Limb (tissue), 2 donors: Measurements from ENCODE around the gene ATP8B3.

Experiments
- DNase-seq, 2 donors: peaks; one replicate each; pipeline ENCODE4 v3.0.0-alpha.2; 2016; ENCODE audit errors: extremely low spot score in 2 of 2

ATP8B3 gene

DNA sequence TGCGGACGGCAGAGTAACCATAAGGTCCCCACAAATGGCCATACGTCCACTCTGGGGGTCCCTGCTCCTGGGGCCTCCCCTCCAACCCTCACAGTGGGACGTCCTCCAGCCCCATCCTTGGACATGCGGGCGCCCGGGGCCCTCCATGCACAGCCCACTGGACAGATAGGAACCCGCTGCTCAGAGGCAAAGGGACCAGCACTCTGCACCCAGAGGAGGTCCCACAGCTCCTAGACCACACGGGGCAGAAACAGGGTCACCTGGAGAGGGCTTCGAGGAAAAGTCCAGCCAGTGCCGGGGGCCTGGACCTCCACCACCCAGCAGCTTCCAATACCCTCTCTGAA lies 25.1 kb upstream of the ATP8B3 start:
- DNase-seq, result no peak

DNA sequence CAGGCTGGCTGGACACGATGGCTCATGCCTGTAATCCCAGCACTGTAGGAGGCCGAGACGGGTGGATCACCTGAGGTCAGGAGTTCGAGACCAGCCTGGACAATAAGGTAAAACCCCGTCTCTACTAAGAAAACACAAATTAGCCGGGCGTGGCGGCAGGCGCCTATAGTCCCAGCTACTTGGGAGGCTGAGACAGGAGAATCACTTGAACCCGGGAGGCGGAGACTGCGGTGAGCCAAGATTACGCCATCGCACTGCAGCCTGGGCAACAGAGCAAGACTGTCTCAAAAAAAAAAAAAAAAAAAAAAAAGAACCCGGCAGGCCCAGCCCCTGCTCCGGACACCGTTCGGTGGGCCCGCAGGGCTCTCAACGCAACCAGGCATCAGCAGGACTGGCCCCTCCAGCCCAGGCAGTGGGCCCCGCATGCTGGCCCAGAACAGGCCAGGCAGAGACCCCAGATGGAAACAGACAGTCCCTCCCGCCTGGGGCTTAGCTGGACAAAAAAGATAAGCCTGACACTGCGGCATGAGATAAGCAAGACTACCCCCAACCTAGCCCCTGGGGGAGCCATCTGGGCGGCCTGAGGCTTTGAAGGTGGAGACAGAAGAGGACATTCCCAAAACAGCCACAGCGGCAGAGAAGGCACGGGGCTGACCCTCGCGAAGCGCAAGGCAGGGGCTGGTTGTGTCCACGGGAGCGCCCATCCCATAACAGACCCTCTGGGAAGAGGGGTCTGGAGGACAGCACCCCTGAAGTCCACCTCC lies 24.6 kb upstream of the ATP8B3 start:
- DNase-seq, result no peak

DNA sequence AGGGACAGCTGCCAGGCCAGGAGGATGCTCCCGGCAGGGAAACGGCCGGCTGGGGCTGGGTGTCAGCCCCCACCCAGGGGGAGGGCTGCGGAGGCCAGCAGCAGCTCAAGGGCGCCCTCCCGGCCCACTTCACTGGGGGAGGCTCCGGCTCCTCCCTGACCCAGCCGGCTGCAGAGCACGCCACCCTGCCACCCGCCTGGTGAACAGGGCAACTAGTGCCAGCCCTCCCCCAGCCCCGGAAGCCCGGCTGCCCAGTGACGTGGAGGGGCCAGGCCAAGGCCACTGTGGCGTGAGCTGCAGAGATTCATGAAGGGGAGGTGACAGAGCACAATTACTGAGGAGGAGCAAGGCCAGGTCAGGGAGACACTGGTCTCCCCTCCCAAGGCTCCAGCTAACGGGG lies 21.5 kb upstream of the ATP8B3 start:
- no peak for DNase-seq

DNA sequence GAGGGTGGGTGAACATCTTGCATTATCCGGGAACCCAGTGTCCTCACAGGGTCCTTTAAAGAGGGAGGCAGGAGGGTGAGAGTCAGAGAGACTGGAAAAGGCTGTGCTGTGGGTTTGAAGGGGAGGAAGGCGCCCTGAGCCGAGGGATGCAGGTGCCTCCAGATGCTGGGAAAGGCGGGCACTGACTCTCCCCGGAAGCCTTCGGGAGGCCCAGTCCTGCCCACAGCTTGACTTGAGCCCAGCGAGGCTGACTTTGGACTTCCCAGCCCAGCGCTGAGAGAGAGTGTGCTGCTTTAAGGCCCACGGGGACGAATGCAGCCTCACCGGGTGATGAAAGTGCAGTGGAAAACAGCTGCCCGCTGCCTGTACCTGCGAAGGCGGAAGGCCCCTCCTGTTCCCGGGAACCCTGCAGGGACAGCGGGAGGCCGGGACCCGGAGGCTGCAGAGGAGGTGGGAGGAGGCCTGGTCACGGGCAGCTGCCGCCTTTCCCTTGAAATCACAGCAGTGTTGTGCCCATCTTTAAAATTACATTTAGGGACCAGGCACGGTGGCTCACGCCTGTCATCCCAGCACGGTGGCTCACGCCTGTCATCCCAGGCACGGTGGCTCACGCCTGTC lies 20.1 kb upstream of the ATP8B3 start:
- DNase-seq, result no peak

DNA sequence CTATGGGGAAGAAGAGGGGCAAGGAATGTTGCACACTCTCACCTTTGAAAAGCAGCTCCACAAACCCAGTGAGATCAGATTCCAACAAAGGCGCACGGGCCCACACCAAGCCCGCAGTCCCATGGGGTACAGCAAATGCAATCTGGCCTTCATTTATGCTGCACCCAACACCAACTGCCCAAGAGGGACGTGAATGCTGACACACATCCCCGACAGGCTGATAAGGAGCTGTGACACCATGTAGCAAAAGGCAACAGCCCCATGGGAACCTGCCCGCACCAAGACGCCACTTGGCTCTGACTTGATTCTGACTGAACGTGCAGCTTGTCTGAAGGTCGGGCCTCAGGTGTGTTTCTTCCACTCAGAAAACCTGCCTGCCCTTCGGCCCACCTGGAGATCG lies 18.9 kb upstream of the ATP8B3 start:
- DNase-seq, result no peak

DNA sequence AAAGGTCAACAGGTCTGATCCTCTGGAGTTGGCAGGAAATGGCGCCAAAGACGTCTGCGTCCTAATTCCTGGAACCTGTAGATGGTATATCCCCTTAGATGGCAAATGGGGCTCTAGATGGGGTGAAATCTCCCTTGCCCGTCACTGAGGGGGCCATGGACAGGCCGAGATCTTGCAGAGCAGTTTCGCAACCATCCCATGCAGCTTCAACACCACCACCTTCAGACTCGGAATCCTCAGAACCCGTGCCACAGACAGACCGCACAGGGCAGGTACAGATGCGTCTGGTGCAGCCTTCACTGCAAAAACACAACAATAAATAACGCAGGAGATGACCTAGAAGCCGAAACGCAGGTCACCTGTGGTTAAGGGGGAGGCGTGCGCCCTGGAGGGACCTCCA lies 18.5 kb upstream of the ATP8B3 start:
- DNase-seq, result no peak

DNA sequence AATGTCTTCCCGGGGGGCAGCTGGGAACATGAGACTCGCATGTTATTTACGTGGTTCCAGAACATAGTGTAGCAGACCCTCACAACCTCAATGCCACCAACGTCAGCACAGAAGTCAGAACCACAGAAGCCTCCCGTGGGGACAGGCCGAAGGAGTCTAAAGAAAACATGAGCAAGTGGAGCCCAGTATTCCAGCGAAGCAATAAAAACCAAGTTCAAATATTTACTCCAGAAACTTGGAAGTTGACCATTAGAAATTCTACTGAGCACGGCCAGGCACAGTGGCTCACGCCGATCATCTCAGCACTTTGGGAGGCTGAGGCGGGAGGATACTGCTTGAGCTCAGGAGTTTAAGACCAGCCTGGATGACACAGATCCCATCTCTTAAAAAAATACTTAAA lies 17.9 kb upstream of the ATP8B3 start:
- no peak for DNase-seq

DNA sequence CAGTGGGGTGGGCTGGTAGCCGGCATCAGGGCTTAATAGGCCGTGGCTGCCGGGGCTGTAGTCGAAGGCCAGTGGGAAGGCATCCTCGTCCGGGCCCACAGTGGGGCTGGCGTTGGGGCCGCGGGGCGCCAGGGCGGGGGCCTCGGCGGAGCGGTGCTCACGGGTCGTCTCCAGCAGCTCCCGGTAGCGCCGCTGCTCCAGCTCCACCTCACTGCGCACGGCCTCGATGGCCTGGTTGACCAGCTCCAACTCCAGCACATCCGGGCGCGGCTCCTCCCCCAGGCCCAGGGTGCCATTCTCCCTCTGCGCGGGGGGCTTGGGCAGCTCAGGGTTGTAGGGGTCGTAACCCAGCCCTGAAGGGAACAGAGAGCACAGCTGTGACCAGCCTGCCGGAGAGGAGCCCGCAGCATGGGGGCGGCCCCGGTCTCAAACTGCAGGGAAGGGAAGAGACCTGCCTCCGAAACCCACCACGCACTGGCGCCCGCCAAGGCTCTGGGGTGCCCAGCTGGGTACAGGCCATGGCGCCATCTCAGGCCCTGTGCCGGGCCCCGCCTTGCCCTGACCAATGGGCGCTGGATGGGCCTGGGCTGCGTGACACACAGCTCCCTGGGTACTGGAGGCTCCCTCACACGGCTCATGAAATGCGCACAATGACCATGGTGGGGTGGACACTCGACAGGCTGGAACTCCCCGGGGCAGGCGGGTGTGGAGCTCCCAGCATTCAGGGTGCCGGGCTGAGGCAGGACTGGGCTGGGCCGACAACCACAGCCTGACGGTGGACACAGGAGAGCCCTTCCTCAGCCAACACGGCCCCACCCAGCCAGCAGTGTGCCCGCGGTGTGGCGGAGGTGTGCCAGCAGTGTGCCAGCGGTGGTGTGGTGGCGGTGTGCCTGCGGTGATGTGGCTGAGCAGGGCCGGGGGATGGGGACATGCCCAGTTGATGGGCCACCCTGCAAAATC lies 16.5 kb upstream of the ATP8B3 start:
- no peak for DNase-seq

DNA sequence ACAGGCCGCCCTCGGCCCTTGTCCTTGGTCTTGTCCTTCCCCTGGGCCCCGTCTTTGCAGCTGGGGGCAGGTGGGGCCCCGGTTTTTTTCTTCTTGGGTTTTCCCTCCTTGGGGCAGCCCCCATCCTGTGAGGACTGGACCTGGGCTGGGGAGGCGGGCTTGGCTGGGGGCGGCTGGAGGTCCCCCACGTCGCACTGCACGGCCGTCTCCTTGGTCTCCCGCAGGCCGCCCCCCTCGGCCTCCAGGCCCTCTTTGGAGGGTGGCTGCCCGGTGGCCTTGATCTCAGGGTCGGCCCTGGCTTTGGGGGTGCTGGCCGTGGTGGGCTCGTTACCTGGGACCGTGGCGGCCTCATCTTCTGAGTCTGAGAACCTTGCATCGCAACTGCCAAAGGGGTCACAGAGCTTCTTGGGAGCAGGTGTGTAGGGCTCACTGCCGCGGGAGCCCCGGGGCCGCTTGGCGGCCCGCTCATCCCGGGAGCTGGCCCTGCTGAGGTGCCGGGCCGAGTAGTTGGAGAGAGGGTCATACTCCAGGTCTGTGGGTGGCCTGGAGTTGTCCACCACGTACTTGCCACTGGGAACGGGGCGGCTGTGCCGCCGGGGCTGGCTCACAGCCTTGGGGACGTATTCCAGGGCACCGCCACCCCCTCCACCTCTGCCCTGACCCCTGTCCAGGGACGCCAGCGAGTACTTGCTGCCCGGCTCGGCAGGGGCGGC lies 15.6 kb upstream of the ATP8B3 start:
- DNase-seq, result no peak

DNA sequence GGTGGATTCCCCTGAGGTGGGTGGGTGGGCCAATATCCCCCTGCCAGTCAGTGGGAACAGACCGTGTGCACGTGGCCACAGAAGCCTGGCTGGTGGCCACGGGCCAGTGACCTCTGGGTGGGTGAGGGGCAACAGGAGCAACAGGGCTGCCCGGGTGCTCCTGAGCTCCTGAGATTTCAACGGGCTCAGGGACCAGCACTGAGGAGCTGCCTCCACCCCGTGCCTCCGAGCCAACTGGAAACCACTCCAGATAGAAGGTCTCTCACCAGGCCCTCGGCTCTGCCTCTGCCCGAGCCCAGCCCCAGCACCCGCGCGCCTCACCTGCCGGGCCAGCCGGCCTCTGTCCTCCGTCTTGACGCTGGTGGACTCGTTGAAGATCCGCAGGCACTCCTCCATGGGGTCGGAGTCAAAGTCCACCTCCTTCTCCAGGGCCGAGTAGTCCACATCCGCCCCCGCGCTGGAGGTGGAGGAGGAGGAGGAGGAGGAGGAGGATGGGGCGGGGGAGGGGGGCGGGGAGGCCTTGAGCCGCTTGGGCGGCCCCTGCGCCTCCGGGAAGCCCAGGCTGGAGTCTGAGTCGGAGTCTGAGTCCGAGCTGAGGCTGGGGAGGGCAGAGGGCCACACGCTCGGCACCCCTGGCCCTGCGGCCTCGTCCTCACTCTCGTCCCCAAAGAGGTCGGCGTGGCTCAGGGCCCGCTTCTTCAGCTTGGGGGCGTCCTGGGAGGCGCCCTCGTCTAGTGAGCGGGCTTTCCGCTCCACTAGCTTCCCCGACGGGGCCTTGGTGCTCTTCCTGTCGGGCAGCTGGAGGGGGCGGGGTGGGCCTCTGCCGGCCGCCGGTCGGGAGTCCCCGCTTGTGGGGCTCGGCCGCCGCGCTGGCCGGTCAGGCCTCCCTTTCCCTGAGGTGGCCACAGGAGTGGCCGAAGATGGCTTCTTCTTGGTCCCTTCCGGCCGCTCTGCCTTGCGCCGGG lies 14.8 kb upstream of the ATP8B3 start:
- no peak for DNase-seq

DNA sequence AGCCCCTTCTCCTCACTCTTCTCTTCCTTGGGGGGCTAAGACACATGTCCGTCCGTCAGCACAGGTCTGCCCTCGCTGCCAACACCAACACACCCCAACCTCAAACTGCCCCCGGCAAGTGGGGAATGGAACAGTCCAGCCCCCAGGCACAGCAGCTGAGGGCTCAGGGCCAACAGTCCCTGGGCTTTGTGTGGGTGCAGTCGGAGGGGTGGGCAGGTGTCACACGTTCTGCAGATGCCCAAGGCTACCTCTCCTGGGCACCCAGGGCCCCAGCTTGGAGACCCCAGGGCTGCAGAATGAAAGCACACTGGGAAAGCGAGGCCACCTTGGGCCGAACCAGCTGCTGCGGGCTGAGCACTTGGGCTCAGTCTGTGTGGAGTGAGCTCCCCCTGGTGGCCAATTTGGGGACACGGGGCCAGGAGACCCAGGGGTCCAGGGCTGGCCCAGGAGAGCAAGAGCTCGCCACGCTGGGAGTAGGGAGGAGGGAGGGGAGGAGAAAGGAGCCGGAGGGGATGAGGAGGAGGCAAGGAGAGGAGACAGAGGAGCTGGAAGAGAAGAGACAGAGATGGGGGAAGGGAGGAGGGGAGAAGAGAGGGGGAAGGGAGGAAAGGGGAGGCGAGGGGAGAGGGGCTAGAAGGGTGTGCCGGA lies 14.0 kb upstream of the ATP8B3 start:
- DNase-seq, result peak; percentile 58 to 88

DNA sequence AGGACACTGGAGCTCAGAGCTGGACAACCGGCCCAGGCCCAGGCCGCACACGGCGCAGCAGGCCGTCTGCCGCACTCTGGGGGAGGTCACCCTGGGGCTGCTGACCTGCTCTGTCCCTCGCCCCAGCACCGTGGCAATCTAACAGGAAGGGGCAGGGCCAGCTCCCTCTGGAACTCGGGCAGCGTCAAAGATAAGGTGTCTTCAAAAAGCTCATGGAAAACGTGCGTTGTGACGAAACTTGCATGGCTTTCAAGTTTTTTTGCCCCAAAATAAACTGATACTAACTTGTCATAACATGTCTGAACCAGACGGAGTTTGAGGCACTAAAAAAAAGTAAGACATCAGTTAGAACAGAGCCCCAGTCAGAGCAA lies 12.2 kb upstream of the ATP8B3 start:
- no peak for DNase-seq

DNA sequence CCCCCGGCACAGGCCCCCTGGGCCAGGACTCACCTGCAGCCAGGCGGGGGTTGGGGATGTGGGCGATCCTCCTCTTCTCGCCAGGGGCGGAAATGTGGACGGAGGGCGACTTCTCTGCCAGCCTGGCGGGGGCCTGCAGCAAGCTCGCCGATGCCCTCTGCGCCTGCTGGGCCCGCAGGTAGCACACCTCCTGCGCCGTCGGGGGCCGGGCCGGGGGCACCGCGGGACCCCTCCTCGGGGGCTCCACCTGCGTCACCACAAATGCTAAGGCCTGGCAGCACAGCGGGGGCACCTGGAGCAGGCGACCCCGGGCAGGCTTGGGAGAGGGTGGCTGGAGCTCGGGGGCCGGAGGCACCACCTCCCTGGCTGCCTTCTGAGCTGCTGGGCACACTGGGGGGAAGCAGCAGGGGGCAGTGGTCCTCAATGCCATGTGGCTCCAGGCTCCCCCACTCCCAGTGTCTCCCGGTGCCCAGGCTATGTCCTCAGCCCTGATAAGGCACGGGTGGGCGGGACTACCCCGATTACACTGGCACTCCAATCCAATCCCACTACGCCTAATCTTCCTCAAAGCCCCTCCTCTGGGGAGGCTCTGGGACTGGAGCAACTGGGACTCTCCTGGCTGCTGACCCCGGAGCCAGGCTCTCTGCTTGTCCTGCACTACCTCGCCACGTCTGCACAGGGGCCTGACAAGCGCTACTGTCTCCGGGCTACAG lies 11.6 kb upstream of the ATP8B3 start:
- no peak for DNase-seq

DNA sequence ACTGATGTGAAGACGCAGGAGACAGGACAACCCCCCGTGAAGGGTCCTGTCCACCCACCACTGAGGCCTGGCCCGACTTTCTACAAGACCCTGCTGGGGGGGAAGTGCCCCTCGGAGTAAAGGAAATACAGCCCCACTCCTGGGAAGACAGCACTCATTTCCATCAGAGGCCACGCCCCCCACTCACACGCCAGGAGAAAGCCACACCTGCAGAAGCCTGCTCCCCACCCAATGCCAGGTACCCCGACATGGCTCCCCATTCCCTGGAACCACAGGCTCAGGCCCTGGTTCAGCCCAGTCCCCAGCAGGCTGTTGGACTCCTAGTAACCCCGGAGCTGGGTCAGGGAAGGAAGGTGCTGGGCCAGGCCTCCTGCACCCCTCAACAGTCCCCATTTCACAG lies 10.9 kb upstream of the ATP8B3 start:
- DNase-seq, result no peak

DNA sequence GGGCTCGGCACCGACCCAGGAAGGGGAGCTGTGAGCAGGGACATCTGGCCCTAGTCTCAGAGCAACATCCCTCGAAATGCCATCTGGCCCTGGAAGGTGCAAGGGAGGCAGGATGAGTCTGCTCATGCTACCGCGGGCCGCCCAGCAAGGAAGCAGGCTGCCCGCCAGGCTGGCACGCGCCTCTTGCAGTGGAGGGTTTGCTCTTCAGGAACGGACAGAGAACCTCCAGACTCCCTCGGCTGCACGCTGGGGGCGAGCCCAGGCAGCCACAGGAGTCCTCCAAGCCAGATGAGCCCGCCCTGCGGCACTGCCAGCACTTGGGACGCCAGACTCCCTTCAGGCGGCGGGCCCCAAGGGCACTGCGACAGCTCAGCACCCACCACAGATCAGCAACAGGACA lies 10.1 kb upstream of the ATP8B3 start:
- no peak for DNase-seq

DNA sequence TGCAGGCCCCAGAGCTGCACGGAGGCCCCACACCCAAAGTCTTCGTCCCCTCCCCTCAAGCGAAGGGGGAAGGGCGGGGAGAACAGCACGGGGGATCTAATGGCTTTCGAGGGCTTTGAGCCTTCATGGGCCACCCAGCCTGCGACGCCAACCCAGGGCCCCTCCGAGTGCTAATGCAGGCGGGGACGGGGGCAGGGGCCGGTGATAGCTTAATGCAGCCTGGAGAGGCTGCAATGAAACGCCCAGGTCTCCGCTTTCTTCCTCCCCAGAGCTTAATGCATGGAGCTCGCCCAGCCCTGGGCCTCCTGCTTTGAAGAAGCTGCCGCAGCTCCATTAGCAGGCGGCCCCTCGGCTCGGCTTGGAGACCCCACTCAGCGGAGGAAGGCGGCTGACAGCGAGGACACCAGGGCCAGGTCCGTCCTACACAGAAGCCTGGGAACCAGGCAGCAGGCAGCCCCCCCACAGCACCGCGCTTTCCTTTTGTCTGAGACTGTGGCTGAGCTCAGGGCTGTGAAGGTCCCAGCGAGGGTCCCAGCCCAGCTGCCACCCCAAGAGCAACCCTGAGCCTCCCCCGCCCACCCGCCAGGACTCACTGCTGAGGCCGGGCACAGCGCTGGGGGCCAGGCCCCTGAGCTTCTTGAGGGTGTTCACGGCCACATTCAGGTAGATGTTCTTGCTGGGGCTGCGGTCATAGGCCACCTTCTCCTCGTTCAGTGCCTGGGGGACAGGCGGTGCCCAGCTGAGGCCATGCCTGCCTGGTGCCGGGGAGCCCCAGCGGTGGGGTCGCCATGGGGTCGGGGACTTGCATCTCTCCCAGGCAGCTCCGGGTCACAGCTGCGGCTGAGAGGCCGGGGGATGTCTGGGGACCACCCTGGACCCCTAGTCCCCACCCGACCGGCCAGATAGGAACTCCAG lies 7.5 kb upstream of the ATP8B3 start:
- no peak for DNase-seq

DNA sequence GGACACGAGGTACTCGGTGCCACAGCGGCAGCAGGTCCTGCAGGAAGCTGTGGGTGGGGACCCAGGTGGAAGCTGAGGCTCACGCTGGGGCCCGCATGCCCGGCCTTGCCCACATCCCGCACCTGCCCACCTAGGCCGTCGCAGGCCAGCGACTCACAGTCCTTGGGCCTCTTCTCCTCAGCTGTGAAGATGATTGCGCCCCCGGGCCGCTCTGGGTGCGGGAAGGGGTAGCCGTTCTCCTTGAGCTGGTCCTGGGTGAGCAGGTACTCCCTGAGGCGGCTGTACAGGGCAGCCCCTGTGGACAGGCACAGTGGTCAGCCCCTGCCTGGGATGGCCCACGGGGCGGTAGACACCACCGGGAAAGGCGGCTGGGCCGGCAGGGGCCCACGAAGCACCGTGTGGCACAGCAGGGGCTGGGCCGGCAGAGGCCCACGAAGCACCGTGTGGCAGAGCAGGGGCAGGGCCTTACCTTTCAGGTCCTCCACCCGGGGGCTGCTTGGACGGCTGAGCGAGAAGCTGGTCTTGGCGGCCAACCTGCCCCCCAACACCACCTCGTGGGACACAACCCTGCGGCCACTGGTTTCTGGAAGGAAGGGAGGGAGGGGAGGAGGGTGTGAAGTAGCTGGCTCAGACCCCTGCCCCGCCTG lies 6.6 kb upstream of the ATP8B3 start:
- DNase-seq, result no peak
